GM06990 (cell line): ENCODE measurements around the gene KANSL1.

Experiments used
- DNase-seq: peaks from one replicate; pipeline ENCODE4 v3.0.0-alpha.2; 2011; ENCODE audit not compliant: insufficient read length; ENCODE audit errors: extremely low read depth
- H3K27me3 ChIP-seq: replicated peaks from 2 replicates; pipeline ENCODE4 v1.6.0; 2011; ENCODE audit warnings: low read length; ENCODE audit not compliant: control insufficient read depth, insufficient read depth
- H3K36me3 ChIP-seq: 2 replicates; pipeline ENCODE4 v1.5.1; 2011; ENCODE audit warnings: low read length; ENCODE audit not compliant: control insufficient read depth, insufficient read depth
- H3K4me3 ChIP-seq: replicated peaks from 2 replicates; pipeline ENCODE4 v1.5.1; 2011; ENCODE audit warnings: low read depth, mild to moderate bottlenecking, control low read depth, low read length
- CTCF ChIP-seq: IDR thresholded peaks from 2 replicates; pipeline ENCODE4 v1.5.1; 2011; ENCODE audit warnings: low read length, control low read depth, mild to moderate bottlenecking, inconsistent platforms; ENCODE audit not compliant: insufficient read depth, poor library complexity, severe bottlenecking

The KANSL1 gene

GRCh38 chr17:45983614-45984310 lies 209.5 kb downstream of the KANSL1 start:
- Histone ChIP-seq H3K27me3 (peaks cover 1% of the 10 kb centered on the region; the same call in 1 of the 2 replicates), H3K36me3 (no peaks in the 10 kb centered on the region), H3K4me3 (no peak overlapping the region)
- no peak for TF ChIP-seq CTCF
- DNase-seq = no peak

DNA sequence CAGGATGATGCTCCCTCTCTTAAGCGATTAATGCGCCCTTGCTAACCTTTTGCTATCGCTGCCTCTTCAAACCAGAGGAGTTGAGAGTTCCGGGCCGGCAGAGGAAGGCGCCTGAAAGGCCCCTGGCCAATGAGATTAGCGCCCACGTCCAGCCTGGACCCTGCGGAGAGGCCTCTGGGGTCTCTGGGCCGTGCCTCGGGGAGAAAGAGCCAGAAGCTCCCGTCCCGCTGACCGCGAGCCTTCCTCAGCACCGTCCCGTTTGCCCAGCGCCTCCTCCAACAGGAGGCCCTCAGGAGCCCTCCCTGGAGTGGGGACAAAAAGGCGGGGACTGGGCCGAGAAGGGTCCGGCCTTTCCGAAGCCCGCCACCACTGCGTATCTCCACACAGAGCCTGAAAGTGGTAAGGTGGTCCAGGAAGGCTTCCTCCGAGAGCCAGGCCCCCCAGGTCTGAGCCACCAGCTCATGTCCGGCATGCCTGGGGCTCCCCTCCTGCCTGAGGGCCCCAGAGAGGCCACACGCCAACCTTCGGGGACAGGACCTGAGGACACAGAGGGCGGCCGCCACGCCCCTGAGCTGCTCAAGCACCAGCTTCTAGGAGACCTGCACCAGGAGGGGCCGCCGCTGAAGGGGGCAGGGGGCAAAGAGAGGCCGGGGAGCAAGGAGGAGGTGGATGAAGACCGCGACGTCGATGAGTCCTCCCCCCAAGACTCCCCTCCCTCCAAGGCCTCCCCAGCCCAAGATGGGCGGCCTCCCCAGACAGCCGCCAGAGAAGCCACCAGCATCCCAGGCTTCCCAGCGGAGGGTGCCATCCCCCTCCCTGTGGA lies 210.2 kb downstream of the KANSL1 start:
- Histone ChIP-seq H3K27me3 (peaks cover 1% of the 10 kb centered on the region; the same call in 1 of the 2 replicates), H3K36me3 (no peaks in the 10 kb centered on the region), H3K4me3 (no peak overlapping the region)
- no peak for DNase-seq
- no peak for TF ChIP-seq CTCF

GRCh38 chr17:45981306-45981705 lies 211.9 kb downstream of the KANSL1 start:
- no peak overlapping the region for H3K4me3 ChIP-seq
- no peak for TF ChIP-seq CTCF
- peaks cover 4% of the 10 kb centered on the region; the same call in 1 of the 2 replicates for H3K27me3 ChIP-seq
- H3K36me3 ChIP-seq = no peaks in the 10 kb centered on the region
- DNase-seq = no peak

DNA sequence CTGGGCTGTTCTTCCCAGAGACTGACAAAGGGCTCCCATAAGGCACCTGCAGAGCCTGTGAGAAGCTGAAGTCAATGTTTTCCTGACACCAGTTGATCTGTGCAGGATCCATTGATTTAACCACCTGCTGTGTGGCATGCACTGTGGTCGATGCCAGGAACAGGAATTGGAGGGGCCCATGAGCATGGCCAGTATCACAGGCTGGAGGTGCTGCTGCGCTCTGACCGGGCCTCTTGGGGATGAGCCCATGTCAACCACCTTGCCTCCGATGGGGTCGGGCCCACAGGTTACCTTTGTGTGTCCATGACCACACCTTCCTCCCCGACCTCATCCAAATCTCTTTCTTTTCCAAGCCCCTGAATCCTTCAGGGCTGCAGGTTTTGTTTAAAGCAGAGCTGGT lies 212.4 kb downstream of the KANSL1 start:
- peaks cover 4% of the 10 kb centered on the region for H3K27me3 ChIP-seq
- TF ChIP-seq CTCF = no peak
- H3K36me3 ChIP-seq = no peaks in the 10 kb centered on the region
- no peak for DNase-seq
- H3K4me3 ChIP-seq = no peak overlapping the region
